ENCODE data around the gene ARHGDIA. TPM values are rescaled to one million over a fixed set of nuclear protein-coding genes. Genes with fewer than 3 reads are reported as not detected.

The ARHGDIA gene
- total and polyA plus RNA-seq, 4 donors = 163 to 422 (median 307) TPM

GRCh38 chr17:81851423-81851822, 19.7 kb downstream of the ARHGDIA start:
- ATAC-seq (ENCODE audit: low FRiP score) (no peak), DNase-seq (no peak)
- no peaks in the 10 kb centered on the region for H3K27me3 ChIP-seq (ENCODE audit: control insufficient read depth in 1 of 2, insufficient read depth in 2 of 2, low read length in 1 of 2)
- no peaks in the 10 kb centered on the region for H3K9me3 ChIP-seq (ENCODE audit: control insufficient read depth, low read length)
- H3K27ac ChIP-seq (ENCODE audit: low read depth in 1 of 2, low read length in 2 of 2) = no peak overlapping the region
- H3K4me3 ChIP-seq (ENCODE audit: low read length in 2 of 2) = no peak overlapping the region
- H3K36me3 ChIP-seq (ENCODE audit: control insufficient read depth in 1 of 2, insufficient read depth in 2 of 2, low read length in 1 of 2) = peaks cover 0 to 10% of the 10 kb centered on the region in 2 donors
- H3K4me1 ChIP-seq (ENCODE audit: control insufficient read depth in 1 of 2, insufficient read depth in 2 of 2, low read length in 2 of 2) = no peaks in the 10 kb centered on the region
- intact Hi-C loops (cut with DNase I) = no loop called here
- 93 to 95% methylated on average over 16 of the region's 16 CpGs for WGBS, 2 donors

DNA sequence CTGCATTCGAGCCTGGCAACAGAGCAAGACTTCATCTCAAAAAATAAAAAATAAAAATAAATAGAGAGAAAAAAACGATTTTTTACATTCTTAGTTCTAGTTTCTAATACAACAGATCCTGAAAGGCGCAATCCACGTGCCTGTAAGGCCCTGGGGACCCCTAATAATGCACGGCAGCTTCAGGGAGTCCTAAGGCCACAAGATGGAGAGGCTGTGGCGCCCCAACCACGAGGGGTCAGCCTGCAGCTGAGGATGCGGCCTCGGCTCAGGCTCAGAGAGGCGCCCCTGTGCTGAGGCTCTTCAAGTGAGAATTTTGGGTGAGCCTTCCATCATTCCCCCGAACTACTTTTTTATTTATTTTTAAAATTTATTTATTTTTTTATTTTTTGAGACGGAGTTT, 21.7 kb downstream of the ARHGDIA start:
- H3K27me3 ChIP-seq (ENCODE audit: control insufficient read depth in 1 of 2, insufficient read depth in 2 of 2, low read length in 1 of 2) = no peaks in the 10 kb centered on the region
- intact Hi-C loops (cut with DNase I) = no loop called here
- H3K36me3 ChIP-seq (ENCODE audit: control insufficient read depth in 1 of 2, insufficient read depth in 2 of 2, low read length in 1 of 2) = peaks cover 0 to 19% of the 10 kb centered on the region in 2 donors
- DNase-seq (no peak), ATAC-seq (ENCODE audit: low FRiP score) (no peak)
- WGBS, 2 donors = 95 to 96% methylated on average over 12 of the region's 12 CpGs
- H3K27ac ChIP-seq (ENCODE audit: low read depth in 1 of 2, low read length in 2 of 2) = no peak overlapping the region
- H3K9me3 ChIP-seq (ENCODE audit: control insufficient read depth, low read length) = no peaks in the 10 kb centered on the region
- no peak overlapping the region for H3K4me3 ChIP-seq (ENCODE audit: low read length in 2 of 2)
- no peaks in the 10 kb centered on the region for H3K4me1 ChIP-seq (ENCODE audit: control insufficient read depth in 1 of 2, insufficient read depth in 2 of 2, low read length in 2 of 2)

- WGBS, 2 donors = 86 to 87% methylated on average over 24 of the region's 24 CpGs
- H3K9me3 ChIP-seq (ENCODE audit: control insufficient read depth, low read length) = no peaks in the 10 kb centered on the region
- H3K4me3 ChIP-seq (ENCODE audit: low read length in 2 of 2) = no peak overlapping the region
- H3K36me3 ChIP-seq (ENCODE audit: control insufficient read depth in 1 of 2, insufficient read depth in 2 of 2, low read length in 1 of 2) = peaks cover 0 to 21% of the 10 kb centered on the region in 2 donors
- H3K4me1 ChIP-seq (ENCODE audit: control insufficient read depth in 1 of 2, insufficient read depth in 2 of 2, low read length in 2 of 2) = no peaks in the 10 kb centered on the region
- ATAC-seq (ENCODE audit: low FRiP score) (no peak), DNase-seq (no peak)
- no peak overlapping the region for H3K27ac ChIP-seq (ENCODE audit: low read depth in 1 of 2, low read length in 2 of 2)
- no peaks in the 10 kb centered on the region for H3K27me3 ChIP-seq (ENCODE audit: control insufficient read depth in 1 of 2, insufficient read depth in 2 of 2, low read length in 1 of 2)
- intact Hi-C loops (cut with DNase I) = no loop called here
These were observed 24.1 kb downstream of the ARHGDIA start for GRCh38 chr17:81846743-81847689.

GRCh38 chr17:81845881-81846742, 25.0 kb downstream of the ARHGDIA start:
- Histone ChIP-seq H3K36me3 (ENCODE audit: control insufficient read depth in 1 of 2, insufficient read depth in 2 of 2, low read length in 1 of 2) (peaks cover 0 to 17% of the 10 kb centered on the region in 2 donors), H3K27me3 (ENCODE audit: control insufficient read depth in 1 of 2, insufficient read depth in 2 of 2, low read length in 1 of 2) (no peaks in the 10 kb centered on the region), H3K27ac (ENCODE audit: low read depth in 1 of 2, low read length in 2 of 2) (no peak overlapping the region), H3K9me3 (ENCODE audit: control insufficient read depth, low read length) (no peaks in the 10 kb centered on the region), H3K4me1 (ENCODE audit: control insufficient read depth in 1 of 2, insufficient read depth in 2 of 2, low read length in 2 of 2) (no peaks in the 10 kb centered on the region), H3K4me3 (ENCODE audit: low read length in 2 of 2) (no peak overlapping the region)
- 89 to 93% methylated on average over 38 of the region's 38 CpGs for WGBS, 2 donors
- no peak for DNase-seq
- no peak for ATAC-seq (ENCODE audit: low FRiP score)
- intact Hi-C loops (cut with DNase I) = no loop called here

DNA sequence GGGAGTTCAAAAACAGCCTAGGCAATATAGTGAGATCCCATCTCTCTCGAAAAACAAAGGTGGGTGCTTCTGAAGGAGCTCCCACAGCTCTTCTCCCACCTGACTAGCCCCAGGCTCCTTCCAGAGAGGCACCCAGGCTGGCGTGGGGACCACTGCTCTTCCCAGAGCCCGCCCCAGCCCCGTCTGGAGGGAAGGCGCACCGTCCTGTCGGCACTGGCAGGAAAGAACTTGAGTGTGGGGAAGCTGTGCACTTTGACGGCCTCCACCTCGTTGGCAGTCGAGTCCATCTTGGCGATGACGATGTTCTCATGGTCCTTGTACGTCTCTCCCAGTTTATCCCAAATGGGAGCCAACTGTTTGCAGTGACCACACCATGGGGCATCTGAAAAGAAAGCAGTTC, 25.8 kb downstream of the ARHGDIA start:
- Histone ChIP-seq H3K27ac (ENCODE audit: low read depth in 1 of 2, low read length in 2 of 2) (no peak overlapping the region), H3K4me3 (ENCODE audit: low read length in 2 of 2) (no peak overlapping the region), H3K27me3 (ENCODE audit: control insufficient read depth in 1 of 2, insufficient read depth in 2 of 2, low read length in 1 of 2) (no peaks in the 10 kb centered on the region), H3K4me1 (ENCODE audit: control insufficient read depth in 1 of 2, insufficient read depth in 2 of 2, low read length in 2 of 2) (no peaks in the 10 kb centered on the region), H3K9me3 (ENCODE audit: control insufficient read depth, low read length) (no peaks in the 10 kb centered on the region), H3K36me3 (ENCODE audit: control insufficient read depth in 1 of 2, insufficient read depth in 2 of 2, low read length in 1 of 2) (peaks cover 0 to 17% of the 10 kb centered on the region in 2 donors)
- no peak for ATAC-seq (ENCODE audit: low FRiP score)
- 86 to 89% methylated on average over 13 of the region's 13 CpGs for WGBS, 2 donors
- intact Hi-C loops (cut with DNase I) = no loop called here
- no peak for DNase-seq

DNA sequence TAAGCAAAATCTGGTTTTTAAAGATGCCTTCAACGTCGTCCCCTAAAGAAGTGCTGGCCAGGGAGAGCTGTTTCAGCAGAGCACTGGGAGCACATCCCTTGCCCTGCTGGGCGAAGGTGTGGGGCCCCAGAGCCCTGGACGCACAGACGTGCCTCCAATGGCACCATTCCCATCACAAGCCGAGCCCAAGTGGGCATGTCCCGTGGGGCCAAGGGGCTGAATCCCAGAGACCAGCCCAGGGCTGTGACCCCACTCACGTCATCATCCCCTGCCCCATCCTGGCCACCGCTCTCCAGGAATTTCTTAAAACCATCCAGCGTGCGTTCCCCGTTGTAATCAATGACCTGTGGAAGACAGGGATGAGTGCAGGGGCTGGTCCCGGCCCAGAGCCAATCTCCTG, 26.2 kb downstream of the ARHGDIA start:
- Histone ChIP-seq H3K4me3 (ENCODE audit: low read length in 2 of 2) (no peak overlapping the region), H3K27me3 (ENCODE audit: control insufficient read depth in 1 of 2, insufficient read depth in 2 of 2, low read length in 1 of 2) (no peaks in the 10 kb centered on the region), H3K4me1 (ENCODE audit: control insufficient read depth in 1 of 2, insufficient read depth in 2 of 2, low read length in 2 of 2) (no peaks in the 10 kb centered on the region), H3K36me3 (ENCODE audit: control insufficient read depth in 1 of 2, insufficient read depth in 2 of 2, low read length in 1 of 2) (peaks cover 0 to 17% of the 10 kb centered on the region in 2 donors), H3K9me3 (ENCODE audit: control insufficient read depth, low read length) (no peaks in the 10 kb centered on the region), H3K27ac (ENCODE audit: low read depth in 1 of 2, low read length in 2 of 2) (no peak overlapping the region)
- DNase-seq = no peak
- intact Hi-C loops (cut with DNase I) = no loop called here
- 76 to 80% methylated on average over 13 of the region's 13 CpGs for WGBS, 2 donors
- no peak for ATAC-seq (ENCODE audit: low FRiP score)

DNA sequence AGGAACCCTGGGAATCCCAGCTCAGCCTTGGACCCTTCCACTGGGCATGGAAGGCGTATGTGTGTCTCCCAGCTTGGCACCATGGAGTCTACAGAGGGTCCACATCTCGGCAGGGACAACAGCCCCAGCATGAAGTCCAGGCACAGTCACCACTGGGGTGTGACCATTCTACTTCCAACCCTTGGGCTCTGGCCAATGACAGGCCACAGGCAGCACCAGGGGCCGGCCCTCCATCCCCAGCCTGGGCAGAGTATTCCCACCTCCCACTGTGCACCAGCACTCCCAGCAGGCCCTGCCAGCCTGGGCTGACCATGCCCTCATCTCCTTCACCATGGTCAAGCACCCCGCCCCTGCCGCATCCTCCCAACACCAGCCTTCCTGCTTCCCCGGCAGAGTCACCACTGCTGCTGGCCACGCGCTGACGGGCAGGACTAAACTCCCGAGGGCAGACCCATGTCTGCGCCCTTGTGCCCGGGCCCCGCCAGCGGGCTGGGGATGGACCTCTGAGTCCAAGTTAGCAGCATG, 26.7 kb downstream of the ARHGDIA start:
- no peaks in the 10 kb centered on the region for H3K27me3 ChIP-seq (ENCODE audit: control insufficient read depth in 1 of 2, insufficient read depth in 2 of 2, low read length in 1 of 2)
- no peaks in the 10 kb centered on the region for H3K4me1 ChIP-seq (ENCODE audit: control insufficient read depth in 1 of 2, insufficient read depth in 2 of 2, low read length in 2 of 2)
- no peak for DNase-seq
- 87 to 88% methylated on average over 14 of the region's 14 CpGs for WGBS, 2 donors
- H3K4me3 ChIP-seq (ENCODE audit: low read length in 2 of 2) = no peak overlapping the region
- H3K27ac ChIP-seq (ENCODE audit: low read depth in 1 of 2, low read length in 2 of 2) = no peak overlapping the region
- intact Hi-C loops (cut with DNase I) = no loop called here
- no peak for ATAC-seq (ENCODE audit: low FRiP score)
- H3K9me3 ChIP-seq (ENCODE audit: control insufficient read depth, low read length) = no peaks in the 10 kb centered on the region
- H3K36me3 ChIP-seq (ENCODE audit: control insufficient read depth in 1 of 2, insufficient read depth in 2 of 2, low read length in 1 of 2) = peaks cover 0 to 17% of the 10 kb centered on the region in 2 donors

- ATAC-seq (ENCODE audit: low FRiP score) = no peak
- intact Hi-C loops (cut with DNase I) = no loop called here
- Histone ChIP-seq H3K9me3 (ENCODE audit: control insufficient read depth, low read length) (no peaks in the 10 kb centered on the region), H3K27ac (ENCODE audit: low read depth in 1 of 2, low read length in 2 of 2) (no peak overlapping the region), H3K27me3 (ENCODE audit: control insufficient read depth in 1 of 2, insufficient read depth in 2 of 2, low read length in 1 of 2) (no peaks in the 10 kb centered on the region), H3K36me3 (ENCODE audit: control insufficient read depth in 1 of 2, insufficient read depth in 2 of 2, low read length in 1 of 2) (peaks cover 0 to 17% of the 10 kb centered on the region in 2 donors), H3K4me3 (ENCODE audit: low read length in 2 of 2) (no peak overlapping the region), H3K4me1 (ENCODE audit: control insufficient read depth in 1 of 2, insufficient read depth in 2 of 2, low read length in 2 of 2) (no peaks in the 10 kb centered on the region)
- WGBS, 2 donors = 91% methylated on average over 30 of the region's 30 CpGs
- DNase-seq = no peak
These were observed 27.3 kb downstream of the ARHGDIA start for GRCh38 chr17:81843713-81844326.

Measured in aorta (tissue), 5 donors.